ENCODE measurements around the gene NPM1.
"Not testable (repeated sequence)": the region's sequence is repeated elsewhere in the genome, so short reads cannot be mapped to it uniquely, and the experiment has no call there.

The NPM1 gene

GRCh38 chr5:171386861-171387344, 746 bp upstream of the NPM1 start:
- DNase-seq: peak; percentile 29

- DNase-seq: peak; percentile 83
Observed at GRCh38 chr5:171387970-171388815, 544 bp downstream of the NPM1 start.

DNA sequence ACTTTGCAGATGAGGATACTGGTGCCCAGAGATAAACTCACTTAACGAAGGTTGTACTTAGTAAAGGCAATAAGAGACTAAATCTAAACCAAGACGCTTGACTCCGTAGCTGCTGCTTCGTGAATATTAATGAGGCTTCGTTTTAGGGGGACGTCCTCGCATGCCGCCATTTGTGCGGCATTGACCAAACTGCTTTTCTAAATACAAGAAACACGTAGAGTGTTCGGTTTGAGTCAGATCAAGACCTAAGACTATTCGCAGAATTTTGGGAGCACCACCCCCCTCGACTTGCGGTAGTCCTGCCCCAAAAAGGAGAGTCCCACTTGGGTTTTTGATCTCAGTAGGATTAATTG, 1.1 kb downstream of the NPM1 start:
- DNase-seq: no peak

GRCh38 chr5:171390883-171391677, 3.4 kb downstream of the NPM1 start:
- no peak for DNase-seq

DNA sequence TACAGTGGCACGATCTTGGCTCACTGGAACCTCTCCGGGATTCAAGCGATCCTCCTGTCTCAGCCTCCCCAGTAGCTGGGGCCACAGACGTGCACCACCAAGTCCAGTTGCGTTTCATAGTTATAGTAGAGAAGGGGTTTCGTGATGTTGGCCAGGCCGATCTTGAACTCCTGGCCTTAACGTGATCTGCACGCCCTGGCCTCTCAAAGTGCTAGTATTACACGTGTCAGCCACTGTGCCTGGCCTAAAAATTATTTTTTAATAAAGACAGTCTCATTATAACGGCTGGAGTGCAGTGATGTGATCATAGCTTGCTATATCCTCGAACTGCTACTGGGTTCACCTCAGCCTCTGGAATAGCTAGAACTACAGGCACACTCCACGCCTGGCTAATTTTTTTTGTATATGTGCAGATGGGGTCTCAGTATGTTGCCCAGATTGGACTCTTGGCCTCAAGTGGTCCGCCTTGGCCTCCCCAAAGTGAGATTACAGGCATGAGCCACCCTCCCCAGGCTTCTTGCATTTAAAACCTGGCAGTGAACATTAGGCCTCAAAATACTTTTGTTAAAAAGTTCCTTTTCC, 4.4 kb downstream of the NPM1 start:
- no peak for DNase-seq

- no peak for DNase-seq
Observed at GRCh38 chr5:171392585-171393159, 5.0 kb downstream of the NPM1 start.

DNA sequence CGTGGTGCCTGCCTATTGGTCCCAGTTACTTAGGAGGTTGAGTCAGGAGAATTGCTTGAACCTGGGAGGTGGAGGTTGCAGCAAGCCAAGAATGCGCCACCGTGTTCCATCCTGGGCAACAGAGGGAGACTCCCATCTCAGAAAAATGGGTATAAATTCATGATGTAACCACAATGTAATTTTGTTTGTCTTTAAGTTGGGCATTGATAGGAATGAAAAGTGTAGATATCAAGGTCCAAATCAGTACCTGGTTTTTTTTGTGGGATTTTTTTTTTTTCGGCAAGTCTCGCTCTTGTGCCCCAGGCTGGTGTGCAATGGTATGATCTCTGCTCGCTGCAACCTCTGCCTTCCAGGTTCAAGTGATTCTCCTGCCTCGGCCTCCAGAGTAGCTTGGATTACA, 7.4 kb downstream of the NPM1 start:
- no peak for DNase-seq

- not testable (repeated sequence) for DNase-seq
Observed at GRCh38 chr5:171396583-171396982, 8.9 kb downstream of the NPM1 start.

- no peak for DNase-seq
Observed at GRCh38 chr5:171397190-171397589, 9.5 kb downstream of the NPM1 start.

- no peak for DNase-seq
Observed at GRCh38 chr5:171397599-171397998, 9.9 kb downstream of the NPM1 start.

DNA sequence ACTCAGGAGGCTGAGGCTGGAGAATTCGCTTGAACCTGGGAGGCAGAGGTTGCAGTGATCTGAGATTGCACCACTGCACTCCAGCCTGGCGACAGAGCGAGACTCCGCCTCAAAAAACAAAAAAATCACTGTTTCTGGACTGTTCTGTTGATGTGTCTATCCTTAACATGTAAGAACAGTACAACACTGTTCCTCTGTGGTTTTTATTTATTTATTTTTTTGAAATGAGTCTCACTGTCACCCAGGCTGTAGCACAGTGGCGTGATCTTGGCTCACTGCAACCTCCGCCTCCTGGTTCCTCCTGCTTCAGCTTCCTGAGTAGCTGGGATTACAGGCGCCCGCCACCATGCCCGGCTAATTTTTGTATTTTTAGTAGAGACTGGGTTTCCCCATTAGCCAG, 11.0 kb downstream of the NPM1 start:
- not testable (repeated sequence) for DNase-seq

DNA sequence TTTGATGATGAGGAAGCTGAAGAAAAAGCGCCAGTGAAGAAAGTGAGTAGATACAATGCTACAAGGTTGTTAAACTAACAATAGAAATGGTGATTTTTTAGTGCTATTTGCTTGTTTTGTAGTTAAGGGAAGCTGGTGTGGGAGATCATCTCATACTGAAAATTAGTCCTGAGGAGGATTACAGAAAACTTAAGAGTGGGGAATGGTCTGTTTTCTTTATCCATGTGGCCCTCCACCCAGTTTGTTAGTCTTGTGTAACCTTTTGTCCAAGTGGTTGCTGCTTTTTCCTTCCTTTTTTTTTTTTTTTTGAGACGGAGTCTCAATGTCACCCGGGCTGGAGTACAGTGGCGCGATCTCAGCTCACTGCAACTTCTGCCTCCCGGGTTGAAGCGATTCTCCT, 12.5 kb downstream of the NPM1 start:
- DNase-seq: no peak

DNA sequence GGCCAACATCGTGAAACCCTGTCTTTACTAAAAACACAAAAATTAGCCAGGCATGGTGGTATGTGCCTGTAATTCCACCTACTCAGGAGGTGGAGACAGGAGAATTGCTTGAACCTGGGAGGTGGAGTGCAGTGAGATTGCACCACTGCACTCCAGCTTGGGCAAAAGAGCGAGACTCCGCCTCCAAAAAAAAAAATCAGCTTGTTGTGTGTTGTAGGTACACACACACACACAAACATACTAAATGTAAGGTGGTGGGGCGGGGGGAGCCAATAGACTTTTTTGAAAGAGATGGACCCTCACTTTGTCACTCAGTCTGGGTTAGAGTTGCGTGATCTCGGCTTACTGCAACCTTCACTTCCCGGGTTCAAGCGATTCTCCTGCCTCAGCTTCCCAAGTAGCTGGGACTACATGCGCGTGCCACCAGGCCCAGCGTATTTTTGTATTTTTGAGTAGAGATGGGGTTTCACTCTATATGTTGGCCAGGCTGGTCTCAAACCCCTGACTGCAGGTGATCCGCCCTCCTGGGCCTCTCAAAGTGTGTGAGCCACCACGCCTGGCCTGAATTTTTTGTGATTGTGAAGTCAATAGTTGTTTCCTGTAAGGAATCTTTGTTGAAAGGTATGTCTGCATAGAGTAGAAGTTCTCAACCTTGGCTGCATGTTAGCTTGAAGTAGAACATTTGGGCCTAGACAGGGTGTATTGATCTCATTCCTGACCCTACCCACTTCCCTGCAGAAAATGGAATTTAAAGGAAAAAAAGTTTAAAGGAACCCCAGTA, 13.7 kb downstream of the NPM1 start:
- DNase-seq: no peak

DNA sequence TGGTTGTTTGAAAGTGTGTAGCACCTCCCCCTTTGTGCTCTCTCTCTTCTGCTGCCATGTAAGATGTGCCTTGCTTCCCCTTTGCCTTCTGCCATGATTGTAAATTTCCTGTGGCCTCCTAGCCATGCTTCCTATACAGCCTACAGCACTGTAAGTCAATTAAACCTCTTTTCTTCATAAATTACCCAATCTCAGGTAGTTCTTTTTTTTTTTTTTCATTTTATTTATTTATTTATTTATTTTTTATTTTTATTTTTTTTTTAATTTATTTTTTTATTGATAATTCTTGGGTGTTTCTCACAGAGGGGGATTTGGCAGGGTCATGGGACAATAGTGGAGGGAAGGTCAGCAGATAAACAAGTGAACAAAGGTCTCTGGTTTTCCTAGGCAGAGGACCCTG, 15.1 kb downstream of the NPM1 start:
- not testable (repeated sequence) for DNase-seq

DNA sequence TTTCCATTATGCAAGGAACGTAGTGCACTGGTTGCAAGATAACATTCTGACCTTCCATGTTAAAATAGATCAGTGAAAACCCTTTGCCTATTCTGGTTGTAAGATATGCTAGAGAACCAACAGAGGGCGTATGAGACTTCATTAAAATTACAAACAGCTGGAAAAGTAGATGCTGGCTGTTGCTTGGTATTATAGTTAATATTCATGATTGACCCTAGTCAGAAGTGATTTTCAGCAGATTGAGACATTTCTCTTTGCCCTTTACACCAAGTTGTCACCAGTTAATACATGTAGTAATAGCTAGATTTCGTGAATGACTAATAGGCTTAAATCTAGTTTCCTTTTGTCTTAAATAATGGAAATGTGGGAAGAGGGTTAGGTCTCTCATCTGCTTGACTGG, 18.0 kb downstream of the NPM1 start:
- no peak for DNase-seq

DNA sequence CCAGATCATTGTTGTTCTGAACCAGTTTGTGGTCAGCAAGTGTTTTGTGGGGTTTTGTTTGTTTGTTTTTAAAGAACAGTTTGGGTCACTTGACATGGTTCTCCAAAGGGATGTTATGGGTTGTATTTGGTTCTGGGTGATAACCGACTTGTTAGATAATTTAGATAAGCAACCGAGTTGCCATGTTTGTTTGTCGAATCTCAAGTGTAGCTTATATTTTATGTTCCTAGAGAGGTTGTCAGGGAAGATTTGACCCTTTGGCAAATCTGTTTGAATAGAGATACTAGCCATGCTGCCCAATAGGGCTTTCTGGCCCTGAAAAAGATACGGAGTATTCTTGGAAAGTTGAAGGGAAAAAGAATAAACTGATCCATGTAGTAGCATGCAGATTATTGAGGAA, 19.6 kb downstream of the NPM1 start:
- no peak for DNase-seq

DNA sequence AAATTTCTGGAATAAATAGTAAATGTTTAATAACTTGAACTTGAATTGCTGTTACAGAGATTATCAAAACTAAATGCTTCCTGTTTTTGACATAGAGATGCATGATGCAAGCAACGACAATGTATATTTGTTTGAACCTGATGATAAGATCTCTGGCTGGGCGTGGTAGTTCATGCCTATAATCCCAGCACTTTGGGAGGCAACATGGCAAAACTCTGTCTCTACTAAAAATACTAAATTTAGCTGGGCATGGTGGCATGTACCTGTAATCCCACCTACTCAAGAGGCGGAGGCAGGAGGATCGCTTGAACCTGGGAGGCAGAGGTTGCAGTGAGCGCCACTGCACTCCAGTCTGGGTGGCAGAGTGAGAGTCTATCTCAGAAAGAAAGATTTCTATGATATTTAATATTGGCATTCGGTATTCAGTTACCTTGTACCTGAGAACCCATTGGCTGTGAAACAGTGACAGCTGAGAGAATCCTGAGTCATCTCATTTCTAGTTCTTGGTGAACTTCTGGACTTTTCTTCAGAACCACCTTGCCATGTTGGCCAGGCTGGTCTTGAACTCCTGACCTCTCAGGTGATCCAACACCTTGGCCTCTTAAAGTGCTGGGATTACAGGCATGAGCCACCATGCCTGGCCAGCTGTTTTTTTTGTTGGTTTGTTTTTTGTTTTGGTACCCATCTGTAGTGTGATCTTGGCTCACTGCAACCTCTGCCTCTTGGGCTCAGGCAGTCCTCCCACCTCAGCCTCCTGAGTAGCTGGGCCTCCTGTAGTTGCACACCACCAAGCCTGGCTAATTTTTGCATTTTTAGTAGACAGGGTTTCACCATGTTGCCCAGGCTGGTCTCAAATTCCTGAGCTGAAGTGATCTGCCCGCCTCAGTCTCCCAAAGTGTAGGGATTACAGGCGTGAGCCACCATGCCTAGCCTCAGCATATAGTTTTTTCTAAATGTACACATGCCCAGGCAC, 21.8 kb downstream of the NPM1 start:
- no peak for DNase-seq

DNA sequence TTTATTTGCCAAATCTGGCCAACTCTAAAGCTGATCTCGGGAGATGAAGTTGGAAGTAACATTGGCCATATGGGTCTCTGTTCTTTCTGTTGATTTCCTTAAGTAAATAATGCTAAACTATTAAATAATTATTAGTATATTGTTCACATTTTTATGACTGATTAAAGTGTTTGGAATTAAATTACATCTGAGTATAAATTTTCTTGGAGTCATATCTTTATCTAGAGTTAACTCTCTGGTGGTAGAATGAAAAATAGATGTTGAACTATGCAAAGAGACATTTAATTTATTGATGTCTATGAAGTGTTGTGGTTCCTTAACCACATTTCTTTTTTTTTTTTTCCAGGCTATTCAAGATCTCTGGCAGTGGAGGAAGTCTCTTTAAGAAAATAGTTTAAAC, 22.5 kb downstream of the NPM1 start:
- DNase-seq: no peak

DNA sequence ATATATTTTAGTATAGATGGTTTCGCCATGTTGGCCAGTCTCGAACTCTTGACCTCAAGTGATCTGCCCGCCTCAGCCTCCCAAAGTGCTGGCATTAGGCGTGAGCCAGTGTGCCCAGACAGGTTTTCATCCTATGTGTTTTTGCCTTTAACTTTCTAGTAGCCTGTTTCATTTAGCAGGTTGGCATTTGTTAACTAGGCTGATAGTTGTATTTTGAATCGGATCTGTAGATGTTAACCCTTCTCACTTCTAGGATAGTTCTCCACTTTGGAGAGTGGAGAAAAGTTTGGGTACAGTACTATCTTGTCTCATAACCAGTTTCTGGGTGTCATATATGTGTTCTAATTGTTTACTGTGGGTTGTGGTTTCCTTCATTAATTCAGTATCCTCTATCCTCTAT, 24.5 kb downstream of the NPM1 start:
- no peak for DNase-seq

- no peak for DNase-seq
Observed at GRCh38 chr5:171413153-171413910, 25.7 kb downstream of the NPM1 start.

DNA sequence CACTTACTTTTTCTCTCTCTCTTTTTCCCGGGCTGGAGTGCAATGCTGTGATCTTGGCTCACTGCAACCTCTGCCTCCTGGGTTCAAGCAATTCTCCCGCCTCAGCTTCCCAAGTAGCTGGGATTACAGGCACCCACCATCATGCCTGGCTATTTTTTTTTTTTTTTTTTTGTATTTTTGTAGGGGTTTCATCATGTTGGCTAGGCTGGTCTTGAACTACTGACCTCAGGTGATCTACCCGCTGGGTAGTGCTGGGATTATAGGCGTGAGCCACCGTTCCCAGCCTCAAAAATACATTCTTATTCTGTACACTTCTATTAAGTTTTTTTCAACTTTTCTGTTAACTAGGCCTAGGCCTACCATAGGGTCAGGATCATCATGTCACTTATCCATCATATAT, 26.3 kb downstream of the NPM1 start:
- DNase-seq: not testable (repeated sequence)
